ENCODE data around the gene FNDC3B.
A peak's percentile ranks its signal among the peaks of the same experiment; 100 is the strongest.
"Not testable (repeated sequence)": the region's sequence is repeated elsewhere in the genome, so short reads cannot be mapped to it uniquely, and the experiment has no call there.

FNDC3B gene

GRCh38 chr3:172236771-172237742 lies 197.7 kb downstream of the FNDC3B start:
- no peak for DNase-seq (ENCODE audit: low spot score)

- no peak for DNase-seq (ENCODE audit: low spot score)
These were observed 198.8 kb downstream of the FNDC3B start for GRCh38 chr3:172238188-172238587.

GRCh38 chr3:172239218-172239790 lies 199.9 kb downstream of the FNDC3B start:
- DNase-seq (ENCODE audit: low spot score): no peak

- DNase-seq (ENCODE audit: low spot score): no peak
These were observed 202.0 kb downstream of the FNDC3B start for GRCh38 chr3:172241405-172241804.

- not testable (repeated sequence) for DNase-seq (ENCODE audit: low spot score)
These were observed 203.1 kb downstream of the FNDC3B start for GRCh38 chr3:172242471-172242870.

GRCh38 chr3:172243376-172243775 lies 204.0 kb downstream of the FNDC3B start:
- DNase-seq (ENCODE audit: low spot score): not testable (repeated sequence)

GRCh38 chr3:172244011-172244410 lies 204.6 kb downstream of the FNDC3B start:
- no peak for DNase-seq (ENCODE audit: low spot score)

- DNase-seq (ENCODE audit: low spot score): no peak
These were observed 205.9 kb downstream of the FNDC3B start for GRCh38 chr3:172245241-172245640.

GRCh38 chr3:172246107-172246844 lies 206.9 kb downstream of the FNDC3B start:
- DNase-seq (ENCODE audit: low spot score): no peak

GRCh38 chr3:172247525-172248274 lies 208.3 kb downstream of the FNDC3B start:
- DNase-seq (ENCODE audit: low spot score): no peak

GRCh38 chr3:172249039-172249438 lies 209.7 kb downstream of the FNDC3B start:
- peak; percentile 71 for DNase-seq (ENCODE audit: low spot score)

GRCh38 chr3:172251211-172251610 lies 211.8 kb downstream of the FNDC3B start:
- DNase-seq (ENCODE audit: low spot score): no peak

GRCh38 chr3:172253200-172253599 lies 213.8 kb downstream of the FNDC3B start:
- DNase-seq (ENCODE audit: low spot score): no peak

- no peak for DNase-seq (ENCODE audit: low spot score)
These were observed 215.2 kb downstream of the FNDC3B start for GRCh38 chr3:172254542-172254941.

GRCh38 chr3:172255321-172255720 lies 215.9 kb downstream of the FNDC3B start:
- DNase-seq (ENCODE audit: low spot score): not testable (repeated sequence)

GRCh38 chr3:172256101-172256734 lies 216.8 kb downstream of the FNDC3B start:
- DNase-seq (ENCODE audit: low spot score): no peak

- DNase-seq (ENCODE audit: low spot score): no peak
These were observed 218.4 kb downstream of the FNDC3B start for GRCh38 chr3:172257648-172258400.

- no peak for DNase-seq (ENCODE audit: low spot score)
These were observed 219.2 kb downstream of the FNDC3B start for GRCh38 chr3:172258624-172259023.

GRCh38 chr3:172259111-172259541 lies 219.7 kb downstream of the FNDC3B start:
- DNase-seq (ENCODE audit: low spot score): no peak

GRCh38 chr3:172259726-172260248 lies 220.4 kb downstream of the FNDC3B start:
- DNase-seq (ENCODE audit: low spot score): no peak
